Stimulated activated CD4-positive, alpha-beta T cell treated with anti-CD3 and anti-CD28 coated beads, Interleukin-4, amount 100 ng/mL, for 48 hours (primary cell): ENCODE results near the gene DNASE1L1.

Source experiments
- DNase-seq, 2 donors: peaks; one replicate each; pipeline ENCODE4 v3.0.0-alpha.2; 2020; ENCODE audit warnings: low read depth in 2 of 2

Gene DNASE1L1

GRCh38 chrX:154353172-154353843 lies 55.7 kb downstream of the DNASE1L1 start:
- DNase-seq: no peak

GRCh38 chrX:154352466-154352865 lies 56.6 kb downstream of the DNASE1L1 start:
- no peak for DNase-seq

GRCh38 chrX:154352012-154352401 lies 57.0 kb downstream of the DNASE1L1 start:
- DNase-seq: no peak
